Testis (tissue), 2 donors: Measurements from ENCODE around the gene DEFB132.

Source experiments
- CTCF ChIP-seq, 3 experiments: fragments of 450-650 bp in 2 of 3; fragments of 200-600 bp in 1 of 3; sonication (generic) in 1 of 3; IDR thresholded peaks; one replicate each; pipeline ENCODE4 v1.5.1; 2016 to 2019; ENCODE audit warnings: antibody characterized with exemption in 3 of 3, mild to moderate bottlenecking in 2 of 3, moderate library complexity in 1 of 3
- POLR2A ChIP-seq: fragments of 450-650 bp; IDR thresholded peaks from one replicate; pipeline ENCODE4 v1.6.1; 2017; ENCODE audit warnings: antibody characterized with exemption, mild to moderate bottlenecking, moderate library complexity

- TF ChIP-seq CTCF (IDR thresholded peaks at IDR 0.05) (no peak), POLR2A (no peak)
Measured at GRCh38 chr20:297925-298775, 40.6 kb downstream of the DEFB132 start.
